ENCODE results near the gene GSTM4. TPM values are rescaled to one million over a fixed set of nuclear protein-coding genes. Genes with fewer than 3 reads are reported as not detected.

Gene GSTM4
- total RNA-seq, 4 donors from 2014 or later = 33.1 to 43.1 (median 39.1) TPM

DNA sequence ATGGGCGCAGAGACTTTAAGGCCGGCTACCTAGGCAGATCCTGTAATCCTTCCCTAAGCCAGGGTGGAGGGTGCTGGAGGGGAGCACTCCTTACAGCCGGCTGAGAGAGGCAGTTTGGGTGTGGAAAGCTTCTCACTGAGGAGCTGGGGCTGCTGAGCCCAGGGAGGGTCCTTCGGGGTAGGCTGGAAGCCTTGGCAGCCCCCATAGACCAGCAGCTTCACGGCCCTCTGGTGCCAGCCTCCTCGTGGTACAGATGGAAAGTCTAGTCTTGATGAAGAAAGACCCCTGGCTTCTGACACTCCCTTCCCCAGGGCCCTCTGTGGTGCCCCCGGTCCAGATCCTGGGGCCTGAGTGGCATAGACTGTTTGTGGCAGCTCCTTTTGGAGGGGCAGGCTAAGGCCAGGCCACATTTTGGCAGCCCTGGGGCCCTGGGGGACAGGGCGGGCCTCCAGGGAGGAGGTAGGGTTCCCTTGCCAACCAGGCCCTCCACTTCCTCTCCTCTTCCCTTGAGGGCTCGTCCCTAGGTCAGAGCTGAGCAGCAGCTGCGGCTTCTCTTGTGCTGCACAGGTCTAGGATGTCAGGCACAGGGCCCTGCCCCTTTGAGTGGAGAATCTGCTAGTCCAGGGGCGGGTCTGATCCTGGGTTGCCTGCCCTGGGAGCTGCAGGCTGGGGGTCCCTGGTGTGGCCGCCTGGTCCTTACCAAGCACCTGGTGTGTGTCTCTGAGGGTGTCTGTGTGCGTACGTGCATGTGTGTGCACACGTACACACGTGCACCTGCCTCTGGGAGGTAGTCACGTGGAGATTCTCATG lies 31.5 kb upstream of the GSTM4 start:
- WGBS = 88% methylated on average over 10 of the region's 17 CpGs
- peak overlapping the region in 3 of 4 donors; percentile 11 to 55 (median 53) for H3K27ac ChIP-seq (replicated peaks in 1 of 4)
- H3K9me3 ChIP-seq = no peaks in the 10 kb centered on the region
- peak; percentile 92 for DNase-seq (ENCODE audit: extremely low spot score)
- no peak for TF ChIP-seq EP300 (IDR thresholded peaks at IDR 0.05)
- TF ChIP-seq, protein P1, sequence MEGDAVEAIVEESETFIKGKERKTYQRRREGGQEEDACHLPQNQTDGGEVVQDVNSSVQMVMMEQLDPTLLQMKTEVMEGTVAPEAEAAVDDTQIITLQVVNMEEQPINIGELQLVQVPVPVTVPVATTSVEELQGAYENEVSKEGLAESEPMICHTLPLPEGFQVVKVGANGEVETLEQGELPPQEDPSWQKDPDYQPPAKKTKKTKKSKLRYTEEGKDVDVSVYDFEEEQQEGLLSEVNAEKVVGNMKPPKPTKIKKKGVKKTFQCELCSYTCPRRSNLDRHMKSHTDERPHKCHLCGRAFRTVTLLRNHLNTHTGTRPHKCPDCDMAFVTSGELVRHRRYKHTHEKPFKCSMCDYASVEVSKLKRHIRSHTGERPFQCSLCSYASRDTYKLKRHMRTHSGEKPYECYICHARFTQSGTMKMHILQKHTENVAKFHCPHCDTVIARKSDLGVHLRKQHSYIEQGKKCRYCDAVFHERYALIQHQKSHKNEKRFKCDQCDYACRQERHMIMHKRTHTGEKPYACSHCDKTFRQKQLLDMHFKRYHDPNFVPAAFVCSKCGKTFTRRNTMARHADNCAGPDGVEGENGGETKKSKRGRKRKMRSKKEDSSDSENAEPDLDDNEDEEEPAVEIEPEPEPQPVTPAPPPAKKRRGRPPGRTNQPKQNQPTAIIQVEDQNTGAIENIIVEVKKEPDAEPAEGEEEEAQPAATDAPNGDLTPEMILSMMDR (IDR thresholded peaks at IDR 0.05) = no peak
- no peak for TF ChIP-seq POLR2AphosphoS5 (IDR thresholded peaks at IDR 0.05)
- no peak for TF ChIP-seq POLR2A (IDR thresholded peaks at IDR 0.05; ENCODE audit: low read depth)
- H3K36me3 ChIP-seq = peaks cover 25 to 37% (median 34%) of the 10 kb centered on the region in 4 donors
- intact Hi-C loops (cut with DNase I) = no loop called here
- peaks cover 29 to 61% (median 59%) of the 10 kb centered on the region in 4 donors for H3K4me1 ChIP-seq
- H3K27me3 ChIP-seq = no peaks in the 10 kb centered on the region
- peak overlapping the region in 2 of 4 donors; percentile 18 to 20 for H3K4me3 ChIP-seq

GRCh38 chr1:109625176-109625575 lies 30.7 kb upstream of the GSTM4 start:
- Histone ChIP-seq H3K27me3 (no peaks in the 10 kb centered on the region), H3K4me3 (no peak overlapping the region), H3K27ac (replicated peaks in 1 of 4) (peak overlapping the region in 1 of 4 donors; percentile 36), H3K9me3 (no peaks in the 10 kb centered on the region), H3K36me3 (peaks cover 28 to 41% (median 41%) of the 10 kb centered on the region in 4 donors), H3K4me1 (peaks cover 24 to 54% (median 52%) of the 10 kb centered on the region in 4 donors)
- 86% methylated on average over 16 of the region's 16 CpGs for WGBS
- intact Hi-C loops (cut with DNase I) = no loop called here
- no peak for TF ChIP-seq POLR2A (IDR thresholded peaks at IDR 0.05; ENCODE audit: low read depth)
- no peak for TF ChIP-seq POLR2AphosphoS5 (IDR thresholded peaks at IDR 0.05)
- TF ChIP-seq, protein P1 (IDR thresholded peaks at IDR 0.05) = no peak
- no peak for TF ChIP-seq EP300 (IDR thresholded peaks at IDR 0.05)
- DNase-seq (ENCODE audit: extremely low spot score) = no peak

- Histone ChIP-seq H3K9me3 (no peaks in the 10 kb centered on the region), H3K36me3 (peaks cover 28 to 46% (median 44%) of the 10 kb centered on the region in 4 donors), H3K4me3 (no peak overlapping the region), H3K27ac (replicated peaks in 1 of 4) (peak overlapping the region in 1 of 4 donors; percentile 36), H3K4me1 (peaks cover 22 to 49% (median 46%) of the 10 kb centered on the region in 4 donors), H3K27me3 (no peaks in the 10 kb centered on the region)
- TF ChIP-seq POLR2A (IDR thresholded peaks at IDR 0.05; ENCODE audit: low read depth) = no peak
- no peak for TF ChIP-seq POLR2AphosphoS5 (IDR thresholded peaks at IDR 0.05)
- TF ChIP-seq, protein P1 (IDR thresholded peaks at IDR 0.05) = no peak
- TF ChIP-seq EP300 (IDR thresholded peaks at IDR 0.05) = no peak
- WGBS = 72% methylated on average over 26 of the region's 32 CpGs
- intact Hi-C loops (cut with DNase I) = no loop called here
- peak; percentile 88 for DNase-seq (ENCODE audit: extremely low spot score)
Measured at GRCh38 chr1:109625601-109626560, 30.0 kb upstream of the GSTM4 start.

- H3K9me3 ChIP-seq = no peaks in the 10 kb centered on the region
- peaks cover 13 to 46% (median 37%) of the 10 kb centered on the region in 4 donors for H3K4me1 ChIP-seq
- DNase-seq (ENCODE audit: extremely low spot score) = peak; percentile 78
- H3K27me3 ChIP-seq = no peaks in the 10 kb centered on the region
- H3K4me3 ChIP-seq = no peak overlapping the region
- TF ChIP-seq POLR2AphosphoS5 (IDR thresholded peaks at IDR 0.05) (no peak), POLR2A (IDR thresholded peaks at IDR 0.05; ENCODE audit: low read depth) (no peak), EP300 (IDR thresholded peaks at IDR 0.05) (no peak)
- TF ChIP-seq, protein P1 (IDR thresholded peaks at IDR 0.05) = no peak
- no peak overlapping the region for H3K27ac ChIP-seq (replicated peaks in 1 of 4)
- 89% methylated on average over 12 of the region's 21 CpGs for WGBS
- intact Hi-C loops (cut with DNase I) = no loop called here
- H3K36me3 ChIP-seq = peaks cover 28 to 54% (median 54%) of the 10 kb centered on the region in 4 donors
Measured at GRCh38 chr1:109626682-109627408, 29.1 kb upstream of the GSTM4 start.
